ENCODE results near the gene SVBP. TPM values are rescaled to one million over a fixed set of nuclear protein-coding genes. Genes with fewer than 3 reads are reported as not detected.
A peak's percentile ranks its signal among the peaks of the same experiment; 100 is the strongest.

Gene SVBP
- total and polyA plus RNA-seq, 2 of the 8 experiments (the other 6 are each of a cell fraction or from before 2014, with no cell fraction given) = 29.7 to 30.2 TPM

- Histone ChIP-seq H2AK5ac (ENCODE audit: low read depth, low read length) (no peak overlapping the region), H3K23ac (ENCODE audit: insufficient read length) (no peak overlapping the region), H2BK5ac (ENCODE audit: low read depth, low read length) (0 out of 2 replicates have a peak overlapping the region, but pooled peaks have one; percentile 22), H3K79me1 (ENCODE audit: low read depth, low read length) (no peaks in the 10 kb centered on the region), H3K56ac (replicated peaks; ENCODE audit: insufficient read length, low read depth, low read length) (no peak overlapping the region), H3K4me1 (replicated peaks in 1 of 4; ENCODE audit: control insufficient read depth in 3 of 4, insufficient read depth in 4 of 4, low read length in 3 of 4) (peaks cover 0 to 6% (median 3%) of the 10 kb centered on the region in 4 experiments; a peak in 5 of 7 replicates), H3K4ac (replicated peaks; ENCODE audit: insufficient read length, low read depth, low read length) (no peak overlapping the region), H3K27me3 (replicated peaks in 1 of 4; ENCODE audit: control insufficient read depth in 3 of 4, extremely low read depth in 1 of 4, insufficient read depth in 3 of 4, low read length in 3 of 4) (no peaks in the 10 kb centered on the region), H4K5ac (ENCODE audit: insufficient read length, low read depth, low read length) (no peak overlapping the region), H3K79me2 (ENCODE audit: control insufficient read depth in 1 of 2, insufficient read depth in 2 of 2, low read length in 2 of 2) (peaks cover 6 to 28% of the 10 kb centered on the region in 2 experiments; a peak in 3 of 4 replicates), H3K4me2 (ENCODE audit: insufficient read depth in 1 of 2, low read depth in 2 of 2, low read length in 2 of 2) (peak overlapping the region; percentile 87 to 90), H4K20me1 (replicated peaks in 1 of 2; ENCODE audit: control insufficient read depth in 1 of 2, insufficient read depth in 2 of 2, low read length in 2 of 2) (peaks cover 0 to 4% of the 10 kb centered on the region in 2 experiments), H3K18ac (ENCODE audit: extremely low read depth, low read length) (no peak overlapping the region; the same call in 1 of the 2 replicates), H3K36me3 (ENCODE audit: control insufficient read depth in 2 of 4, insufficient read depth in 4 of 4, low read length in 3 of 4) (no peaks in the 10 kb centered on the region), H4K91ac (replicated peaks; ENCODE audit: insufficient read length, low read length) (no peak overlapping the region), H2BK12ac (ENCODE audit: low read depth, low read length) (no peak overlapping the region), H4K8ac (ENCODE audit: extremely low read depth, insufficient read depth, low read length) (peak overlapping the region; percentile 75; the same call in 1 of the 2 replicates), H3K9me3 (ENCODE audit: insufficient read depth in 2 of 2, low read depth in 1 of 2, low read length in 1 of 2) (no peaks in the 10 kb centered on the region), H3K14ac (ENCODE audit: insufficient read length) (no peak overlapping the region), H3K9ac (replicated peaks in 1 of 4; ENCODE audit: extremely low read depth in 1 of 4, low read depth in 3 of 4, low read length in 3 of 4) (peak overlapping the region; percentile 52 to 77 (median 59)), H2BK120ac (replicated peaks; ENCODE audit: low read depth, low read length) (no peak overlapping the region), H3K27ac (ENCODE audit: low read depth, low read length) (peak overlapping the region; percentile 17; the same call in 1 of the 2 replicates), H3K4me3 (ENCODE audit: extremely low read depth in 1 of 4, insufficient read depth in 2 of 4, low read depth in 3 of 4, low read length in 4 of 4) (peak overlapping the region; percentile 79 to 86 (median 82)), H2AFZ (ENCODE audit: low read length) (no peak overlapping the region), H3K23me2 (ENCODE audit: low read depth, low read length) (peaks cover 7% of the 10 kb centered on the region), H2BK15ac (ENCODE audit: low read length) (no peak overlapping the region), H2BK20ac (ENCODE audit: low read length) (no peak overlapping the region)
- FAIRE-seq (no peak), DNase-seq (ENCODE audit: low read depth in 1 of 2, low spot score in 2 of 2) (no peak)
- 8% methylated on average over 23 of the region's 23 CpGs; no CpG with 5 or more reads in 1 of the 2 experiments for WGBS, 2 experiments (ENCODE audit: extremely low coverage in 1 of 2, insufficient coverage in 1 of 2, insufficient read length in 1 of 2, insufficient replicate concordance in 2 of 2, low coverage in 1 of 2, low lambda C conversion rate in 2 of 2, missing lambda C conversion rate in 1 of 2)
- ChIA-PET POLR2A (ENCODE audit: partially characterized antibody) (interaction anchor here (0.8 to 2.2 kb wide), 10 partner anchors 10 to 221 kb away, joined by 3 to 14 read pairs (median 5); partner anchors contain the start of genes CLDN19 and YBX1), CTCF (ENCODE audit: partially characterized antibody) (interaction anchor here (0.5 to 4.6 kb wide), 6 partner anchors 10 to 155 kb away, joined by 3 to 26 read pairs (median 4); partner anchors contain the start of gene ZNF691)
- TF ChIP-seq SAP30 (IDR thresholded peaks at IDR 0.05; ENCODE audit: insufficient read depth, insufficient replicate concordance, low read length) (peak; percentile 38), TAF7 (optimal IDR thresholded peaks at IDR 0.05; ENCODE audit: borderline replicate concordance, low read depth, low read length) (no peak), POLR2AphosphoS5 (IDR thresholded peaks at IDR 0.05; ENCODE audit: low read depth, low read length) (0 out of 2 replicates have a peak, but pooled peaks have one; percentile 2), TAF1 (IDR thresholded peaks at IDR 0.05; ENCODE audit: low read depth, low read length) (peak; percentile 2; the same call in 1 of the 2 replicates), KDM5A (IDR thresholded peaks at IDR 0.05; ENCODE audit: low read length) (0 out of 2 replicates have a peak, but pooled peaks have one; percentile 35), EP300 (IDR thresholded peaks at IDR 0.05; ENCODE audit: borderline replicate concordance in 1 of 2, low read depth in 2 of 2, low read length in 2 of 2) (no peak), FOSL1 (IDR thresholded peaks at IDR 0.05; ENCODE audit: insufficient read depth, low read depth, low read length) (no peak), BCL11A (IDR thresholded peaks at IDR 0.05; ENCODE audit: low read depth in 2 of 2, low read length in 2 of 2) (no peak), RNF2 (IDR thresholded peaks at IDR 0.05; ENCODE audit: borderline replicate concordance, low read depth, low read length, missing control alignments, poor library complexity, severe bottlenecking) (no peak), YY1 (IDR thresholded peaks at IDR 0.05; ENCODE audit: low read depth, low read length) (peak; percentile 35; the same call in 1 of the 2 replicates), SRF (IDR thresholded peaks at IDR 0.05; ENCODE audit: low read depth, low read length) (no peak)
Measured at GRCh38 chr1:42767510-42768000, 49.6 kb downstream of the SVBP start.

Data from H1 (cell line).